ENCODE results near the gene RGS9.
"Not testable (repeated sequence)": the region's sequence is repeated elsewhere in the genome, so short reads cannot be mapped to it uniquely, and the experiment has no call there.

Gene RGS9

DNA sequence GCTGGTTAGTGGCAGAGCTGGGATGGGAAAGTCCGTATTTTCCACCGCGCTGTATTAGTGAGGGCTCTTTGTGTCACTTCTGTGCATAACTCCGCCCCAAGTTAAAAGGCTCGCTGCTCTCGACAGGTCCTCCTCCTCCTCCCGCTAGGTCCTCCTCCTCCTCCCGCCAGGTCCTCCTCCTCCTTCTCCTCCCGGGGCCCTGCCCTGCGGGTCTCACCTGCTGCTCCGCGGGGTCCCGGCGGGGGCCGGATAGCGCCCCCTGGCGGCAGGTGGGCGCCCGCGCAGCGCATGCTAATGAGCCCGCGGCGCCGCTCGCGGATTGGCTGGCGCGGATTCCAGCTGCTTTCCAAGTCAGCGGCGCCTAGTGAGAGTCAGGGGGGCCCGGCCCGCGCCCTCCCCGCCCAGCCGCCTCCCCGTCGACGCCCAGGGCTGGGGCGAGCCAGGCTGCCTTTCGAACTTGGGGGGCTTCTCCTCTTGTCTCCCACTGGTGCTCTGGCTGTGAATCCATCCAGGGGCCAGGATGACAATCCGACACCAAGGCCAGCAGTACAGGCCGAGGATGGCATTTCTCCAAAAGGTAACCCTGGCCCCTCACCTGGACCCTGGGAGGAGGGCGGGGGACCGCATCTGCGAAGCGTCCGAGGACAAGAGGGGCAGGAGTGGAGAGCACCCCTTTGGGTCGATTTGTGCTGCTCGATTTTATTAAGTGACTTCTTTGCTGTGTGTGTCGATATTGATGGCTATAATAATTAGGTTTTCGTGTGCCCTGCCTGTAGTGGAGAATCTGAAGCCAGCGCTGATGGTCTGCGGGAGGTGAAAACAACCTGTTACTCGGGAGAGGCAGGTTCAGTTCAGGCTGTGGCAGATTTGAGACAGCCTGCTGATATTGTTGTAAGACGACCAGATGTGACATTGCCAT is at the start of gene RGS9:
TSS of gene RGS9 (plus strand) at position 350 of the 919 bp plus-strand sequence. CDS start at position 521, 171 bp downstream.
- peak within 1 kb of the TSS; percentile 83 for H3K4me3 ChIP-seq (ENCODE audit: low read length)
- H3K36me3 ChIP-seq (ENCODE audit: control insufficient read depth, insufficient read depth, low read length) = no peaks in the 10 kb centered on the region
- H3K4me1 ChIP-seq (ENCODE audit: control insufficient read depth, insufficient read depth, low read length) = peaks cover 3% of the 10 kb centered on the region
- no peak within 1 kb of the TSS for H3K9ac ChIP-seq (ENCODE audit: low read length)
- peak within 1 kb of the TSS; percentile 61 for H3K27ac ChIP-seq (ENCODE audit: low read depth, low read length)
- H3K27me3 ChIP-seq (ENCODE audit: control insufficient read depth, insufficient read depth, low read length) = no peaks in the 10 kb centered on the region

DNA sequence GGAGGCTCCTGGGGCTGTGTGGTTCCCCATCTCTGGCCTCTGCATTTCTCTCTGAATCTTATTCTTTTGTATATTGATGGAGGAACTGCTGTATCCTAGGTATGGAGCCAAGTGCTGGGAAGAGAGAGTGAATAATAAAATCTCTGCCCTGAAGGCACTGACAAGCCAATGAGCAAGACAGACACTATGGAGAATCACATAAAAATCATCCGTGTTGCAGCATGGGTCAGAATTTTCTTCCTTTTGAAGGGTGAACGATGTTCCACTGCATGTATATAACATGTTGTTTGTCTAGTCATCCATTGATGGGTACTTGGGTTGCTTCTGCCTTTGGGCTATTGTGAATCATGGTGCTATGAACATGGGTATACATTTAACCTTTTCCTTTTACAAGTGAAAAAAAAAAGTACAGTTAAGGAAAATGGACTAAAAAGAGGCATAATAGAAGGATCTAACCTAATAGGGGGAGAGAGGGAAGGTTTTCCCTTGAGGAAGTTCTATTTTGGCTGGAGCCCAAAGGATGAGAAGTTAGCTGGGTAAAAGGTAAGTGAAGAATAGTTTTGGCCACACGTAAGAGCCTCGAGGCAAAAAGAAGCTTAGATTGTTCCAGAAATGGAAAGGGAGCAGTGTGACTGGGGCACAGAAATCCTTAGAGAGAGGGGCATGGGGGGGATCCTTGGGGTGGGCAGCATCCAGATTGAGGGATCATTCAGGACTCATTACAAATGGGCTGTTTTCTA is 48.4 kb upstream of the RGS9 start:
- Histone ChIP-seq H3K4me3 (ENCODE audit: low read length) (no peak overlapping the region), H3K27me3 (ENCODE audit: control insufficient read depth, insufficient read depth, low read length) (no peaks in the 10 kb centered on the region), H3K27ac (ENCODE audit: low read depth, low read length) (no peak overlapping the region), H3K36me3 (ENCODE audit: control insufficient read depth, insufficient read depth, low read length) (no peaks in the 10 kb centered on the region), H3K9ac (ENCODE audit: low read length) (no peak overlapping the region), H3K4me1 (ENCODE audit: control insufficient read depth, insufficient read depth, low read length) (no peaks in the 10 kb centered on the region)

DNA sequence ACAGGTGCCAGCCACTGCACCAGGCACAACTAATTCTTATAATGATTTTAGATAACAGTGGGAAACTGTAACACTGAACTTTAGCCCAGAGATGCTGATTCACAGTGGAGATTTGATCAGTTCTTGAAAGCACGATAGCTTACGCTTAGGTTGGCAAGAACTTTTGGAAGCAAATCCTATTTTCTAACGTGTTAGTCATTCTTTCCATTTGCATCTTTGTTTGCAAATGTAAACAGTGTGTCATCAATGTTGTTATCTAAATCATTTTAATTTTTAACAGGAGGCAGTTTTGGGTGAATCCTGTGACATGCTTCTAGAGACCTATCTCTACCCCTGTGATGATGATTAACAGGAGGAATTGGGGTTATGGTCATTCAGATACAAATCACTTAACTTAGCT is 44.9 kb upstream of the RGS9 start:
- H3K4me1 ChIP-seq (ENCODE audit: control insufficient read depth, insufficient read depth, low read length) = no peaks in the 10 kb centered on the region
- no peaks in the 10 kb centered on the region for H3K27me3 ChIP-seq (ENCODE audit: control insufficient read depth, insufficient read depth, low read length)
- no peaks in the 10 kb centered on the region for H3K36me3 ChIP-seq (ENCODE audit: control insufficient read depth, insufficient read depth, low read length)
- H3K4me3 ChIP-seq (ENCODE audit: low read length) = no peak overlapping the region
- no peak overlapping the region for H3K27ac ChIP-seq (ENCODE audit: low read depth, low read length)
- H3K9ac ChIP-seq (ENCODE audit: low read length) = no peak overlapping the region

DNA sequence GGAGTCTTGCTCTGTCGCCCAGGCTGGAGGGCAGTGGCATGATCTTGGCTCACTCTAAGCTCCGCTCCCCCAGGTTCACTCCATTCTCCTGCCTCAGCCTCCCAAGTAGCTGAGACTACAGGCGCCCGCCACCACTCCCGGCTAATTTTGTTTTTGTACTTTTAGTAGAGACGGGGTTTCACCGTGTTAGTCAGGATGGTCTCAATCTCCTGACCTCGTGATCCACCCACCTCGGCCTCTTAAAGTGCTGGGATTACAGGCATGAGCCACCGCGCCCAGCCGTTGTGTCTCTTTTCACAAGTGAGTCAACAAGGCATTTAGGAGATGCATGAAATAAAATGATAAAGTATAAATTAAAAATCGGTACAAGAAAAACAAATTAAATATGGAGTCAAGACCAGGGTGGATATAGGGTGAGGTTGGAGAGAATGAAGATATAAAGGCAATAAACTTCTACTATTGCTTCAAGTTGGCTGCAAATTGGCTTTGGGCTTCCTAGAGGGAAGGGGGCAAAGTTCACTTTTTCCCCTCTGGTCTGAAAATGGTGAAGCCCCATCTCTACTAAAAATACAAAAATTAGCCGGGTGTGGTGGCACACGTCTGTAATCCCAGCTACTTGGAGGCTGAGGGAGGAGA is 44.3 kb upstream of the RGS9 start:
- not testable (repeated sequence) for H3K36me3 ChIP-seq (ENCODE audit: control insufficient read depth, insufficient read depth, low read length); H3K4me1 ChIP-seq (ENCODE audit: control insufficient read depth, insufficient read depth, low read length); H3K4me3 ChIP-seq (ENCODE audit: low read length); H3K9ac ChIP-seq (ENCODE audit: low read length); H3K27ac ChIP-seq (ENCODE audit: low read depth, low read length); H3K27me3 ChIP-seq (ENCODE audit: control insufficient read depth, insufficient read depth, low read length)

DNA sequence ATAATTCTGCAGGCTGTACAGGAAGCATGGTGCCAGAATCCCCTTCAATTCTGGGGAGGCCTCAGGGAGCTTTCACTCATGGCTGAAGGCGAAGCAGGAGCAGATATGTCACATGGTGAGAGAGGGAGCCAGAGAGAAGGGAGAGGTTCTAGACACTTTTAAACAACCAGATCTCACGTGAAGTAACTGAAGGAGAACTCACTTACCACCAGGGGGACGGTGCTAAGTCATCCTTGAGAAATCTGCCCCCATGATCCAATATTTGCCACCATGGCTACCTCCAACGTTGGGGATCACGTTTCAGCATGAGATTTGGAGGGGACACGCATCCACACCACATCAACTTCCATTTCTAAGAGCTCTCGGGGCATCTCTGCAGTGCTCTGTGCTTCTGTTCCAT is 43.2 kb upstream of the RGS9 start:
- no peak overlapping the region for H3K27ac ChIP-seq (ENCODE audit: low read depth, low read length)
- no peaks in the 10 kb centered on the region for H3K4me1 ChIP-seq (ENCODE audit: control insufficient read depth, insufficient read depth, low read length)
- no peak overlapping the region for H3K4me3 ChIP-seq (ENCODE audit: low read length)

DNA sequence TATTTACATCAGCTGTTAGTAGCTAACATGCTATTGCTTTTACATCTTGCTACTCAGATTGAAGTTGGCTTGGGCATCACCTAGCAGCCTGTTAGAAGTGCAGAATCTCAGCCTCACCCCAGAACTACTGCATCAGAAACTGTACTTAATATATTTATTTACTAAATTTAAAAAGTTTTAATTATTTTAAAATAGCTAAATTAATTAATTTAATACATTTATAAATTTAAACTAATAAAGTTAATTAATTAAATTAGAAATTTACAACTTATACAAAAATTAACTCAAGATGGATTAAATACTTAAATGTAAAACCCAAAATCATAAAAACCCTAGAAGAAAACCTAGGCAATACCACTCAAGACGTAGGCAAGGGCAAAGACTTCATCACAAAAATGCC is 41.7 kb upstream of the RGS9 start:
- H3K9ac ChIP-seq (ENCODE audit: low read length) = no peak overlapping the region
- no peaks in the 10 kb centered on the region for H3K4me1 ChIP-seq (ENCODE audit: control insufficient read depth, insufficient read depth, low read length)
- no peak overlapping the region for H3K4me3 ChIP-seq (ENCODE audit: low read length)
- H3K36me3 ChIP-seq (ENCODE audit: control insufficient read depth, insufficient read depth, low read length) = no peaks in the 10 kb centered on the region
- H3K27me3 ChIP-seq (ENCODE audit: control insufficient read depth, insufficient read depth, low read length) = no peaks in the 10 kb centered on the region
- no peak overlapping the region for H3K27ac ChIP-seq (ENCODE audit: low read depth, low read length)

More for the DNA sequence above, 43.2 kb upstream of the RGS9 start:
- no peaks in the 10 kb centered on the region for H3K36me3 ChIP-seq (ENCODE audit: control insufficient read depth, insufficient read depth, low read length)
- no peaks in the 10 kb centered on the region for H3K27me3 ChIP-seq (ENCODE audit: control insufficient read depth, insufficient read depth, low read length)
- H3K9ac ChIP-seq (ENCODE audit: low read length) = no peak overlapping the region

DNA sequence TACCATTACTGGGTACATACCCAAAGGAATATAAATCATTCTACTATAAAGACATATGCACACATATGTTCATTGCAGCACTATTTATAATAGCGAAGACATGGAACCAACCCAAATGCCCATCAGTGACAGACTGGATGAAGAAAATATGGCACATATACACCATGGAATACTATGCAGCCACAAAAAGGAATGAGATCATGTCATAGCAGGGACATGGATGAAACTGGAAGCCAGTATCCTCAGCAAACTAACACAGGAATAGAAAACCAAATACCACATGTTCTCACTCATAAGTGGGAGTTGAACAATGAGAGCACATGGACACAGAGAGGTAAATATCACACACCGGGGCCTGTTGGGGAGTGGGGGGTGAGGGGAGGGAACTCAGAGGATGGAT is 40.8 kb upstream of the RGS9 start:
- H3K27me3 ChIP-seq (ENCODE audit: control insufficient read depth, insufficient read depth, low read length); H3K4me1 ChIP-seq (ENCODE audit: control insufficient read depth, insufficient read depth, low read length); H3K9ac ChIP-seq (ENCODE audit: low read length); H3K36me3 ChIP-seq (ENCODE audit: control insufficient read depth, insufficient read depth, low read length); H3K4me3 ChIP-seq (ENCODE audit: low read length); H3K27ac ChIP-seq (ENCODE audit: low read depth, low read length): not testable (repeated sequence)

DNA sequence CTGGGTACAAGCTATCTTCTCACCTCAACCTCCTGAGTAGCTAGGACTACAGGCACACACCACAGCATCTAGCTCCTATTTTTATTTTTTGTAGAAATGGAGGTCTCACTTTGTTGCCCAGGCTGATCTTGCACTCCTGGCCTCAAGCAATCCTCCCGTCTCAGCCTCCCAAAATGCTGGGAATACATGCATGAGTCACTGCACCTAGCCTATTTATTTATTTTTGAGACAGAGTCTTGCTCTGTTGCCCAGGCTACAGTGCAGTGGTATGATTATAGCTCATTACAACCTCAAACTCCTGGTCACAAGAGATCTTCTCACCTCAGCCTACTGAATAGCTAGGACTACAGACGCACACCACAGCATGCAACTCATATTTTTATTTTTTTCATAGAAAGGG is 40.1 kb upstream of the RGS9 start:
- no peak overlapping the region for H3K4me3 ChIP-seq (ENCODE audit: low read length)
- no peaks in the 10 kb centered on the region for H3K36me3 ChIP-seq (ENCODE audit: control insufficient read depth, insufficient read depth, low read length)
- H3K4me1 ChIP-seq (ENCODE audit: control insufficient read depth, insufficient read depth, low read length) = no peaks in the 10 kb centered on the region
- H3K27ac ChIP-seq (ENCODE audit: low read depth, low read length) = no peak overlapping the region
- no peak overlapping the region for H3K9ac ChIP-seq (ENCODE audit: low read length)
- H3K27me3 ChIP-seq (ENCODE audit: control insufficient read depth, insufficient read depth, low read length) = no peaks in the 10 kb centered on the region

DNA sequence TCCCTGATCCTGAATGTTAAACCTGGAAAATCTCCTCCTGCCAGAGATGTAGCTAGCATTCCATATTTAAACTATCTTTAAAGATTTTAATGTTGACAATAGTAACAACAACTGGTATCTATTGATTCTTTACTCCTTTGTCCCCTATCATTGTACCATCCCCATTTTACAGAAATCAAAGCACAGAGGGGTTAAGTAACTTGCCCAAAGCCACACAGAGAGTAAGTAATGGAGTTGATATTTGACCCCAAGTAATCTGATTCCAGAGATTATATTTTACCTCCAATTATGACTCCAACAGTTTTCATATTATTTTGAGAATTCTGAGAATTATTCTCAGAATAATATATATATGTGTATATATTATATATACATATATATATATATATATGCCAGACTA is 37.7 kb upstream of the RGS9 start:
- Histone ChIP-seq H3K27me3 (ENCODE audit: control insufficient read depth, insufficient read depth, low read length) (no peaks in the 10 kb centered on the region), H3K27ac (ENCODE audit: low read depth, low read length) (no peak overlapping the region), H3K9ac (ENCODE audit: low read length) (no peak overlapping the region), H3K4me3 (ENCODE audit: low read length) (no peak overlapping the region), H3K4me1 (ENCODE audit: control insufficient read depth, insufficient read depth, low read length) (no peaks in the 10 kb centered on the region), H3K36me3 (ENCODE audit: control insufficient read depth, insufficient read depth, low read length) (no peaks in the 10 kb centered on the region)

DNA sequence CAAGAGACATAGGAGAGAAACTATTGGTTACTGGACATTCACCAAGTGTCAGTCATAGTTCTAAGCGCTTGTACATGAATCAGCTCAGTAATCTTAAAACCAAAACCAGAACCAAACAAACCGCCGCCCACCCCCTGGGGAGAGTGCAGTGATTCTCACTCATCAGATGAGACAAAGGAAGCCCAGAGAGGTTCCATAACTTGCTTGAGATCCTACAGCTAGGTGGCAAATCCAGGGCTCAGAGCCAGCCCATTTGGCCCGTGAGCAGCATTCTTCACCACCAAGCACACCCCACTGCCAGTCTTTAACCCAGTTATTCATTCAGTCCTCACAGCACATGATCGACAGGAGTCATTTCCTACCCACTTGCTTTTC is 37.2 kb upstream of the RGS9 start:
- H3K4me1 ChIP-seq (ENCODE audit: control insufficient read depth, insufficient read depth, low read length) = no peaks in the 10 kb centered on the region
- no peak overlapping the region for H3K9ac ChIP-seq (ENCODE audit: low read length)
- H3K27me3 ChIP-seq (ENCODE audit: control insufficient read depth, insufficient read depth, low read length) = no peaks in the 10 kb centered on the region
- H3K36me3 ChIP-seq (ENCODE audit: control insufficient read depth, insufficient read depth, low read length) = no peaks in the 10 kb centered on the region
- peak overlapping the region; percentile 74 for H3K27ac ChIP-seq (ENCODE audit: low read depth, low read length)
- H3K4me3 ChIP-seq (ENCODE audit: low read length) = peak overlapping the region; percentile 62

DNA sequence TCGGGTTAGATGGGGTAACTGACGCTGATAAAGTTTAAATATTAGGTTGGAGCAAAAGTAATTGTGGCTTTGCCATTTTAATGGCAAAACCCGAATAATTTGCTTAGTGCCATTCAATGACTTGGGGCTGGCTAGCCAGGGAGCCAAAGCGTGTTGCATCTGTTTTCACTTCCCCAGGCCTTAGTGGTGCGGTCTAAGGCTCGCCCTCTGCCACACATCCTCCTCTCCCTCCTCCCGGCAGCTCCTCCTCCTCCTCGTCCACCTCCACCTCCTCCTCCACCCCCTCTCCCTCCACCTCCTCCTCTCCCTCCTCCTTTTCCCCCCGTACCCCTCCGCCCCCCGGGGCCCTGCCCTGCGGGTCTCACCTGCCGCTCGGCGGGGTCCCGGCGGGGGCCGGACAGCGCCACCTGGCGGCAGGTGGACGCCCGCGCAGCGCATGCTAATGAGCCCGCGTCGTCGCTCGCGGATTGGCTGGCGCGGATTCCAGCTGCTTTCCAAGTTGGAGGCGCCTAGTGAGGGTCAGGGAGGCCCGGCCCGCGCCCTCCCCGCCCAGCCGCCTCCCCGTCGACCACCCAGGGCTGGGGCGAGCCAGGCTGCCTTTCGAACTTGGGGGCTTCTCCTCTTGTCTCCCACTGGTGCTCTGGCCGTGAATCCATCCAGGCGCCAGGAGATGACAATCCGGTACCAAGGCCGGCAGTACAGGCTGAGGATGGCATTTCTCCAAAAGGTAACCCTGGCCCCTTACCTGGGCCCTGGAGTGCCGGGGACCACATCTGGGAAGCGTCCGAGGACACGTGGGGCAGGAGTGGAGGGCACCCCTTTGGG is 36.6 kb upstream of the RGS9 start:
- Histone ChIP-seq H3K36me3 (ENCODE audit: control insufficient read depth, insufficient read depth, low read length) (no peaks in the 10 kb centered on the region), H3K27me3 (ENCODE audit: control insufficient read depth, insufficient read depth, low read length) (no peaks in the 10 kb centered on the region), H3K4me1 (ENCODE audit: control insufficient read depth, insufficient read depth, low read length) (no peaks in the 10 kb centered on the region), H3K9ac (ENCODE audit: low read length) (peak overlapping the region; percentile 61), H3K27ac (ENCODE audit: low read depth, low read length) (peak overlapping the region; percentile 74), H3K4me3 (ENCODE audit: low read length) (peak overlapping the region; percentile 76)

DNA sequence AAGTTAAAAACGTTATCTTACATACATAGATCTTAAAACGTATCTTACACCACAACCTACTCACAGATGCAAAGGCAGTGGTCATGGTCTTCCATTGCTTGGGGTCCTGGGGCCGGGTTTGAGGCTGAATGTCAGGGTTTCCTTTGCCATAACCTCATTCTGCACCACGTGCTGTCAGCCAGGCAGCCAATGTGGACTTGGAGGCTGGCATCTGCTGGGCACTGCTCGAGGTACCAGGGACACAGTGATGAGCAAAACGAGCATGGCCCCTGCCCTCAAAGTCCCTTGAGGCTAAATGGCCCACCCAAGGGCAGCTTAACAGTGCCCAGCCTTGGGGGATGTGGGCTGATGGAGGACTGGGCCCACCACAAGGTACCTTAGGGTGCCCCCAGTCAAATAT is 35.8 kb upstream of the RGS9 start:
- peak overlapping the region; percentile 76 for H3K4me3 ChIP-seq (ENCODE audit: low read length)
- H3K9ac ChIP-seq (ENCODE audit: low read length) = peak overlapping the region; percentile 8
- H3K27ac ChIP-seq (ENCODE audit: low read depth, low read length) = no peak overlapping the region
- no peaks in the 10 kb centered on the region for H3K27me3 ChIP-seq (ENCODE audit: control insufficient read depth, insufficient read depth, low read length)
- no peaks in the 10 kb centered on the region for H3K36me3 ChIP-seq (ENCODE audit: control insufficient read depth, insufficient read depth, low read length)
- H3K4me1 ChIP-seq (ENCODE audit: control insufficient read depth, insufficient read depth, low read length) = peaks cover 4% of the 10 kb centered on the region

All from rectal smooth muscle tissue (tissue), 1 donor.